AG10803 (cell line): Measurements from ENCODE around the gene PRKCE.

ENCODE experiments used
- DNase-seq: peaks from one replicate; pipeline ENCODE4 v3.0.0; 2010; ENCODE audit warnings: low read depth
- H3K4me3 ChIP-seq: 2 replicates; pipeline ENCODE4 v1.5.1; 2011; ENCODE audit warnings: mild to moderate bottlenecking, low read length, control low read depth
- CTCF ChIP-seq: conservative IDR thresholded peaks from 2 replicates; pipeline ENCODE4 v1.5.1; 2011; ENCODE audit warnings: mild to moderate bottlenecking, low read length, control low read depth, inconsistent platforms

PRKCE gene

GRCh38 chr2:45782436-45782835 lies 131.0 kb downstream of the PRKCE start:
- no peak for TF ChIP-seq CTCF
- no peak overlapping the region for H3K4me3 ChIP-seq
- no peak for DNase-seq

GRCh38 chr2:45782986-45783385 lies 131.5 kb downstream of the PRKCE start:
- TF ChIP-seq CTCF, result no peak
- no peak for DNase-seq

GRCh38 chr2:45786030-45786835 lies 134.8 kb downstream of the PRKCE start:
- no peak for DNase-seq

More at GRCh38 chr2:45782986-45783385, 131.5 kb downstream of the PRKCE start:
- H3K4me3 ChIP-seq, result no peak overlapping the region

GRCh38 chr2:45786836-45787357 lies 135.4 kb downstream of the PRKCE start:
- no peak for TF ChIP-seq CTCF
- no peak overlapping the region for H3K4me3 ChIP-seq
- DNase-seq, result no peak

More at GRCh38 chr2:45786030-45786835, 134.8 kb downstream of the PRKCE start:
- no peak for TF ChIP-seq CTCF
- no peak overlapping the region for H3K4me3 ChIP-seq

GRCh38 chr2:45788401-45788800 lies 136.9 kb downstream of the PRKCE start:
- no peak for TF ChIP-seq CTCF
- H3K4me3 ChIP-seq, result no peak overlapping the region
- no peak for DNase-seq

GRCh38 chr2:45789317-45789716 lies 137.8 kb downstream of the PRKCE start:
- TF ChIP-seq CTCF, result no peak
- no peak overlapping the region for H3K4me3 ChIP-seq
- no peak for DNase-seq

GRCh38 chr2:45789961-45790723 lies 138.7 kb downstream of the PRKCE start:
- DNase-seq, result no peak
- no peak overlapping the region for H3K4me3 ChIP-seq
- no peak for TF ChIP-seq CTCF
